OCI-LY1 (cell line): ENCODE measurements around the gene SCTR.

Source experiments
- H2AFZ ChIP-seq: fragments of 200-600 bp; sonication (generic), shearing (Covaris generic); 2 replicates; pipeline ENCODE4 v1.6.0; 2014; ENCODE audit warnings: antibody characterized with exemption, mild to moderate bottlenecking, low read length
- H3F3A ChIP-seq: fragments of 200-600 bp; sonication (generic), shearing (Covaris generic); 2 replicates; pipeline ENCODE4 v1.6.0; 2014; ENCODE audit warnings: mild to moderate bottlenecking, antibody characterized with exemption, low read length, moderate library complexity; ENCODE audit not compliant: insufficient read depth
- H3K27ac ChIP-seq: fragments of 200-600 bp; sonication (generic); 2 replicates; pipeline ENCODE4 v1.5.1; 2014; ENCODE audit warnings: low read length, mixed run types, mild to moderate bottlenecking, low read depth; ENCODE audit not compliant: poor library complexity, severe bottlenecking
- H3K27me3 ChIP-seq: fragments of 200-600 bp; sonication (generic); 2 replicates; pipeline ENCODE4 v1.6.0; 2014; ENCODE audit warnings: antibody characterized with exemption, mild to moderate bottlenecking, low read length, moderate library complexity; ENCODE audit not compliant: insufficient read depth
- H3K36me3 ChIP-seq: fragments of 200-600 bp; sonication (generic); 2 replicates; pipeline ENCODE4 v1.6.1; 2014; ENCODE audit warnings: mild to moderate bottlenecking, antibody characterized with exemption, low read length, moderate library complexity, mixed read lengths; ENCODE audit not compliant: insufficient read depth
- H3K4me1 ChIP-seq: fragments of 200-600 bp; sonication (generic); 2 replicates; pipeline ENCODE4 v1.5.1; 2014; ENCODE audit warnings: mild to moderate bottlenecking, low read length, moderate library complexity; ENCODE audit not compliant: insufficient read depth, severe bottlenecking
- H3K4me2 ChIP-seq: fragments of 200-600 bp; sonication (generic), shearing (Covaris generic); 2 replicates; pipeline ENCODE4 v1.6.1; 2014; ENCODE audit warnings: low read length
- H3K4me3 ChIP-seq: fragments of 200-600 bp; sonication (generic); 2 replicates; pipeline ENCODE4 v1.5.1; 2014; ENCODE audit warnings: low read length, low read depth, mild to moderate bottlenecking, mixed read lengths; ENCODE audit not compliant: poor library complexity, severe bottlenecking
- H3K79me2 ChIP-seq: fragments of 200-600 bp; shearing (Covaris generic); 2 replicates; pipeline ENCODE4 v1.6.1; 2016; ENCODE audit warnings: mixed run types, low read length, mixed read lengths; ENCODE audit not compliant: insufficient read depth
- H3K9ac ChIP-seq: fragments of 200-600 bp; sonication (generic), shearing (Covaris generic); 2 replicates; pipeline ENCODE4 v1.6.1; 2014; ENCODE audit warnings: mild to moderate bottlenecking, low read length, mixed read lengths
- H3K9me2 ChIP-seq: fragments of 200-600 bp; sonication (generic), shearing (Covaris generic); 2 replicates; pipeline ENCODE4 v1.6.1; 2014; ENCODE audit warnings: low read depth, mild to moderate bottlenecking, low read length, mixed read lengths
- H3K9me3 ChIP-seq: fragments of 200-600 bp; shearing (Covaris generic); 2 replicates; pipeline ENCODE4 v1.6.1; 2014; ENCODE audit warnings: low read length, mixed read lengths
- H4K20me1 ChIP-seq: fragments of 200-600 bp; sonication (generic), shearing (Covaris generic); 2 replicates; pipeline ENCODE4 v1.6.0; 2016; ENCODE audit warnings: mild to moderate bottlenecking, low read length; ENCODE audit not compliant: insufficient read depth
- EZH2 ChIP-seq: fragments of 200-600 bp; sonication (generic), shearing (Covaris generic); IDR thresholded peaks from 2 replicates; pipeline ENCODE4 v1.8.0; 2017; ENCODE audit warnings: borderline replicate concordance, mixed run types, mild to moderate bottlenecking, antibody characterized with exemption, low read length, moderate library complexity, mixed read lengths
- TF ChIP-seq, protein P1 (sequence below): fragments of 200-600 bp; sonication (generic), shearing (Covaris generic); IDR thresholded peaks from 2 replicates; pipeline ENCODE4 v1.5.1; 2017; ENCODE audit warnings: mild to moderate bottlenecking, antibody characterized with exemption, low read length, moderate library complexity, mixed read lengths

SCTR gene

DNA sequence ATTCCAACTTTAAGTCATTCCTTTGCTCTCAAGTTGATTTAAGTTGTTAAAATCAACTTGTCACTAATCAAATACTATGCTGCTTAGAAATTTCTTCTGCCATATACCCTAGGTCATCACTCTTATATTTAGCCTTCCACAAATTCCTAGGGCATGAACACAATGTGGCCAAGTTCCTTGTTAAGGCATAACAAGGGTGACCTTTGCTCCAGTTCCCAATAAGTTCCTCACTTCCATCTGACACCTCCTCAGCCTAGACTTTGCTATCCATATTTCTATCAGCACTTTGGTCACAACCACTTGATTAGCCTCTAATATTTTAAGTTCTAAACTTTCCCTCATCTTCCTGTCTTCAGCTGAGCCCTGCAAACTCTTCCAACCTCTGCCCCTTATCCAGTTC is 102.5 kb downstream of the SCTR start:
- no peaks in the 10 kb centered on the region for H3K9me3 ChIP-seq
- no peaks in the 10 kb centered on the region for H3K79me2 ChIP-seq
- H3K9ac ChIP-seq, result no peak overlapping the region
- H3K9me2 ChIP-seq, result no peaks in the 10 kb centered on the region
- H3K27ac ChIP-seq, result no peak overlapping the region
- no peaks in the 10 kb centered on the region for H3K36me3 ChIP-seq
- no peaks in the 10 kb centered on the region for H4K20me1 ChIP-seq
- H3K4me2 ChIP-seq, result no peak overlapping the region
- H3K4me3 ChIP-seq, result no peak overlapping the region
- peaks cover 3% of the 10 kb centered on the region; the same call in 1 of the 2 replicates for H3K27me3 ChIP-seq
- no peaks in the 10 kb centered on the region for H3K4me1 ChIP-seq
- no peak overlapping the region for H2AFZ ChIP-seq
- H3F3A ChIP-seq, result no peaks in the 10 kb centered on the region
- TF ChIP-seq, protein P1, sequence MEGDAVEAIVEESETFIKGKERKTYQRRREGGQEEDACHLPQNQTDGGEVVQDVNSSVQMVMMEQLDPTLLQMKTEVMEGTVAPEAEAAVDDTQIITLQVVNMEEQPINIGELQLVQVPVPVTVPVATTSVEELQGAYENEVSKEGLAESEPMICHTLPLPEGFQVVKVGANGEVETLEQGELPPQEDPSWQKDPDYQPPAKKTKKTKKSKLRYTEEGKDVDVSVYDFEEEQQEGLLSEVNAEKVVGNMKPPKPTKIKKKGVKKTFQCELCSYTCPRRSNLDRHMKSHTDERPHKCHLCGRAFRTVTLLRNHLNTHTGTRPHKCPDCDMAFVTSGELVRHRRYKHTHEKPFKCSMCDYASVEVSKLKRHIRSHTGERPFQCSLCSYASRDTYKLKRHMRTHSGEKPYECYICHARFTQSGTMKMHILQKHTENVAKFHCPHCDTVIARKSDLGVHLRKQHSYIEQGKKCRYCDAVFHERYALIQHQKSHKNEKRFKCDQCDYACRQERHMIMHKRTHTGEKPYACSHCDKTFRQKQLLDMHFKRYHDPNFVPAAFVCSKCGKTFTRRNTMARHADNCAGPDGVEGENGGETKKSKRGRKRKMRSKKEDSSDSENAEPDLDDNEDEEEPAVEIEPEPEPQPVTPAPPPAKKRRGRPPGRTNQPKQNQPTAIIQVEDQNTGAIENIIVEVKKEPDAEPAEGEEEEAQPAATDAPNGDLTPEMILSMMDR, result no peak
- TF ChIP-seq EZH2, result no peak

DNA sequence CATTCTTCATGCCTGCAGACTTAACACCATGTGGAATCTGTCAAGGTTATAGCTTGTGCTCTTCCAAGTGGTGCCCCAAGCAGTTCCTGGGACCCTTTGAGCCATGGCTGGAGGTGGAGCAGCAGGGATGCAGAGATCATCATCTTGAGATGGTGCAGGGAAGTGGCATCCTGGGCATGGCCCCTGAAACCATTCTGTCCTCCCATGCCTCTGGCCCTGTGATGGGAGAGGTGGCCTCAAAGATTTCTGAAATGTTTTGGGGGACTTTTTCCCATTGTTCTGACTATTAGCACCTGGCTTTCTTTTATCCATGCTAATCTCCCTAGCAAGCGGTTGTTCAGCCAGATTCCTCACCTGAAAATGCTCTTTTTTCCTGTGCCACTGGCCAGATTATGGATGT is 103.0 kb downstream of the SCTR start:
- H3K4me1 ChIP-seq, result no peaks in the 10 kb centered on the region
- peaks cover 3% of the 10 kb centered on the region; the same call in 1 of the 2 replicates for H3K27me3 ChIP-seq
- no peaks in the 10 kb centered on the region for H3K79me2 ChIP-seq
- no peak overlapping the region for H3K27ac ChIP-seq
- H2AFZ ChIP-seq, result no peak overlapping the region
- no peaks in the 10 kb centered on the region for H3K9me2 ChIP-seq
- no peaks in the 10 kb centered on the region for H3K36me3 ChIP-seq
- no peak overlapping the region for H3K4me2 ChIP-seq
- no peaks in the 10 kb centered on the region for H3F3A ChIP-seq
- no peak overlapping the region for H3K4me3 ChIP-seq
- no peaks in the 10 kb centered on the region for H4K20me1 ChIP-seq
- H3K9me3 ChIP-seq, result no peaks in the 10 kb centered on the region
- no peak for TF ChIP-seq EZH2
- TF ChIP-seq, protein P1, result no peak
- no peak overlapping the region for H3K9ac ChIP-seq

DNA sequence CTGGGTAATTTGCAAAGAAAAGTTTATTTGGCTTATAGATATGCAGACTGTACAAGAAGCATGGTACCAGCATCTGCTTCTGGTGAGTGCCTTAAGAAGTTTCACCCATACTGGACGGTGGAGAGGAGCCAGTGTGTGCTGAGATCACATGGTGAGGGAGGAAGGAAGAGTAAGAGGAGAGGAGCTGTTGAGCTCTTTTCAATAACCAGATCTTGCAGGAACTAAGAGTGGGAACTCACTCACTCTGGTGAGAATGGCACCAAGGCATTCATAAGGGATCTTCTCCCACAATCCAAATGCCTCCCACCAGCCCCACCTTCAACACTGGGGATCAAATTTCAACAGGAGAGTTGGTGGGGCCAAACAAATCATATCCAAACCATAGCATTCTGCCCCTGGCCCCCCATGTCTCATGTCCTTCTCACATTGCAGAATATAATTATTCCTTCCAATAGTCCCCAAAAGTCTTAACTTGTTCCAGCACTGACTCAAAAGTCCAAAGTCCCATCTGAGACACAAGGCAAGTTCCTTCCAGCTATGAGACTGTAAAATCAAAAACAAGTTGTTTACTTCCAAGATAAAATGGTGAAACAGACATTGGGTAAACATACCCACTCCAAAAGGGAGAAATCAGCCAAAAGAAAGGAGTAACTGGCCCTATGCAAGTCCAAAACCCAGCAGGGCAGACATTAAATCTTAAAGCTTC is 104.3 kb downstream of the SCTR start:
- no peaks in the 10 kb centered on the region for H4K20me1 ChIP-seq
- H3K9me3 ChIP-seq, result no peaks in the 10 kb centered on the region
- TF ChIP-seq, protein P1, result no peak
- no peak for TF ChIP-seq EZH2
- no peak overlapping the region for H3K27ac ChIP-seq
- H3K4me1 ChIP-seq, result no peaks in the 10 kb centered on the region
- H3K4me3 ChIP-seq, result no peak overlapping the region
- H3K27me3 ChIP-seq, result peaks cover 3% of the 10 kb centered on the region; the same call in 1 of the 2 replicates
- no peaks in the 10 kb centered on the region for H3K79me2 ChIP-seq
- no peaks in the 10 kb centered on the region for H3F3A ChIP-seq
- no peak overlapping the region for H2AFZ ChIP-seq
- no peak overlapping the region for H3K9ac ChIP-seq
- no peaks in the 10 kb centered on the region for H3K9me2 ChIP-seq
- H3K36me3 ChIP-seq, result no peaks in the 10 kb centered on the region
- H3K4me2 ChIP-seq, result no peak overlapping the region
